SK-N-SH treated with all-trans-retinoic acid at 6 μM for 48 hours (cell line): ENCODE data around the gene GPANK1.

Experiments
- ATAC-seq: fragments of 200-7000 bp; cut with Tn5 transposase; 3 replicates; pipeline ENCODE4 v1.9.1; 2020; ENCODE audit warnings: mild to moderate bottlenecking, moderate library complexity
- ARNTL ChIP-seq: fragments of 450-650 bp; formaldehyde crosslinking; IDR thresholded peaks from 2 replicates; pipeline ENCODE4 v1.5.0; 2020; ENCODE audit warnings: low read depth, mild to moderate bottlenecking, moderate library complexity, borderline replicate concordance
- BACH2 ChIP-seq: fragments of 250-450 bp; sonication (Bioruptor Pico); IDR thresholded peaks from 2 replicates; pipeline ENCODE4 v1.9.0; 2021; ENCODE audit warnings: mild to moderate bottlenecking, borderline replicate concordance
- CREB5 ChIP-seq: fragments of 250-450 bp; sonication (Bioruptor Pico); IDR thresholded peaks from 2 replicates; pipeline ENCODE4 v1.5.1; 2020; ENCODE audit warnings: low read depth, mild to moderate bottlenecking, moderate library complexity
- CSDC2 ChIP-seq: fragments of 250-450 bp; sonication (Bioruptor Pico); IDR thresholded peaks from 2 replicates; pipeline ENCODE4 v1.5.0; 2020; ENCODE audit warnings: mild to moderate bottlenecking, moderate library complexity
- CSRNP3 ChIP-seq: fragments of 250-450 bp; sonication (Bioruptor Pico); IDR thresholded peaks from 2 replicates; pipeline ENCODE4 v1.5.1; 2021; ENCODE audit warnings: mild to moderate bottlenecking, moderate library complexity
- ESRRG ChIP-seq: fragments of 250-450 bp; sonication (Bioruptor Pico); IDR thresholded peaks from 2 replicates; pipeline ENCODE4 v1.6.1; 2021; ENCODE audit warnings: mild to moderate bottlenecking
- GLIS3 ChIP-seq: fragments of 250-450 bp; sonication (Bioruptor Pico); IDR thresholded peaks from 2 replicates; pipeline ENCODE4 v1.5.0; 2020; ENCODE audit warnings: mild to moderate bottlenecking, moderate library complexity
- ISL1 ChIP-seq: fragments of 250-450 bp; sonication (Bioruptor Pico); IDR thresholded peaks from 2 replicates; pipeline ENCODE4 v2.1.2; 2022; ENCODE audit warnings: mild to moderate bottlenecking, moderate library complexity
- OSR1 ChIP-seq: fragments of 250-450 bp; sonication (Bioruptor Pico); IDR thresholded peaks from 2 replicates; pipeline ENCODE4 v1.8.0; 2022; ENCODE audit warnings: moderate library complexity, mild to moderate bottlenecking, inconsistent platforms
- PATZ1 ChIP-seq: fragments of 250-450 bp; sonication (Bioruptor Pico); IDR thresholded peaks from 2 replicates; pipeline ENCODE4 v1.8.0; 2020; ENCODE audit warnings: mild to moderate bottlenecking, moderate library complexity, borderline replicate concordance
- PPARA ChIP-seq: fragments of 250-450 bp; sonication (Bioruptor Pico); IDR thresholded peaks from 2 replicates; pipeline ENCODE4 v1.5.0; 2020; ENCODE audit warnings: mild to moderate bottlenecking, borderline replicate concordance
- RARB ChIP-seq: fragments of 250-450 bp; sonication (Bioruptor Pico); IDR thresholded peaks from 2 replicates; pipeline ENCODE4 v1.8.0; 2021; ENCODE audit warnings: mild to moderate bottlenecking, moderate library complexity
- SNAI2 ChIP-seq: fragments of 250-450 bp; sonication (Bioruptor Pico); IDR thresholded peaks from 2 replicates; pipeline ENCODE4 v1.5.0; 2020; ENCODE audit warnings: mild to moderate bottlenecking, moderate library complexity
- TCF4 ChIP-seq: fragments of 250-450 bp; sonication (Bioruptor Pico); IDR thresholded peaks from 2 replicates; pipeline ENCODE4 v1.8.0; 2021; ENCODE audit warnings: mild to moderate bottlenecking, moderate library complexity, borderline replicate concordance
- TOX ChIP-seq: fragments of 250-450 bp; sonication (Bioruptor Pico); IDR thresholded peaks from 2 replicates; pipeline ENCODE4 v1.8.0; 2021; ENCODE audit warnings: mild to moderate bottlenecking, moderate library complexity, borderline replicate concordance
- TSHZ2 ChIP-seq: fragments of 250-450 bp; sonication (Bioruptor Pico); IDR thresholded peaks from 2 replicates; pipeline ENCODE4 v1.5.0; 2020; ENCODE audit warnings: mild to moderate bottlenecking, moderate library complexity
- ZC3H10 ChIP-seq: fragments of 250-450 bp; sonication (Bioruptor Pico); IDR thresholded peaks from 2 replicates; pipeline ENCODE4 v1.5.1; 2021; ENCODE audit warnings: mild to moderate bottlenecking, moderate library complexity
- ZNF565 ChIP-seq: fragments of 450-650 bp; formaldehyde crosslinking; conservative IDR thresholded peaks from 2 replicates; pipeline ENCODE4 v1.5.0; 2020; ENCODE audit warnings: low read depth, mild to moderate bottlenecking, moderate library complexity
- ZNF70 ChIP-seq: fragments of 450-650 bp; formaldehyde crosslinking; IDR thresholded peaks from 2 replicates; pipeline ENCODE4 v1.5.0; 2020; ENCODE audit warnings: mild to moderate bottlenecking, moderate library complexity
- ZNF8 ChIP-seq: fragments of 450-650 bp; formaldehyde crosslinking; IDR thresholded peaks from 2 replicates; pipeline ENCODE4 v1.5.0; 2020; ENCODE audit warnings: mild to moderate bottlenecking, moderate library complexity

Gene GPANK1

GRCh38 chr6:31700740-31701401, 36.1 kb upstream of the GPANK1 start:
- ATAC-seq = no peak
- no peak for TF ChIP-seq TSHZ2 (CRISPR knock-in tag)
- TF ChIP-seq PATZ1 (CRISPR knock-in tag) = no peak
- no peak for TF ChIP-seq ISL1
- no peak for TF ChIP-seq ZC3H10 (CRISPR knock-in tag)
- TF ChIP-seq PPARA = no peak
- no peak for TF ChIP-seq ARNTL
- no peak for TF ChIP-seq OSR1 (CRISPR knock-in tag)
- no peak for TF ChIP-seq ZNF565
- TF ChIP-seq SNAI2 (CRISPR knock-in tag) = no peak
- no peak for TF ChIP-seq TCF4 (CRISPR knock-in tag)
- no peak for TF ChIP-seq RARB (CRISPR knock-in tag)
- no peak for TF ChIP-seq BACH2 (CRISPR knock-in tag)
- TF ChIP-seq ZNF70 (CRISPR knock-in tag) = no peak
- no peak for TF ChIP-seq CREB5

GRCh38 chr6:31697555-31697954, 32.8 kb upstream of the GPANK1 start:
- TF ChIP-seq CSRNP3 (CRISPR knock-in tag) (no peak), ZNF8 (no peak), GLIS3 (CRISPR knock-in tag) (no peak)
- no peak for ATAC-seq

GRCh38 chr6:31693535-31693934, 28.7 kb upstream of the GPANK1 start:
- TF ChIP-seq TOX (no peak), PATZ1 (CRISPR knock-in tag) (no peak), ESRRG (CRISPR knock-in tag) (no peak), SNAI2 (CRISPR knock-in tag) (no peak), CREB5 (no peak), CSDC2 (CRISPR knock-in tag) (no peak), OSR1 (CRISPR knock-in tag) (no peak), RARB (CRISPR knock-in tag) (no peak)
- ATAC-seq = no peak
